ENCODE measurements around the gene TMEM120A. TPM values are rescaled to one million over a fixed set of nuclear protein-coding genes. Genes with fewer than 3 reads are reported as not detected.

The TMEM120A gene
- total and polyA plus RNA-seq, 10 of the 15 experiments (the other 5 are each of a cell fraction or from before 2014, with no cell fraction given), result 0.43 to 86.6 (median 18.5) TPM

DNA sequence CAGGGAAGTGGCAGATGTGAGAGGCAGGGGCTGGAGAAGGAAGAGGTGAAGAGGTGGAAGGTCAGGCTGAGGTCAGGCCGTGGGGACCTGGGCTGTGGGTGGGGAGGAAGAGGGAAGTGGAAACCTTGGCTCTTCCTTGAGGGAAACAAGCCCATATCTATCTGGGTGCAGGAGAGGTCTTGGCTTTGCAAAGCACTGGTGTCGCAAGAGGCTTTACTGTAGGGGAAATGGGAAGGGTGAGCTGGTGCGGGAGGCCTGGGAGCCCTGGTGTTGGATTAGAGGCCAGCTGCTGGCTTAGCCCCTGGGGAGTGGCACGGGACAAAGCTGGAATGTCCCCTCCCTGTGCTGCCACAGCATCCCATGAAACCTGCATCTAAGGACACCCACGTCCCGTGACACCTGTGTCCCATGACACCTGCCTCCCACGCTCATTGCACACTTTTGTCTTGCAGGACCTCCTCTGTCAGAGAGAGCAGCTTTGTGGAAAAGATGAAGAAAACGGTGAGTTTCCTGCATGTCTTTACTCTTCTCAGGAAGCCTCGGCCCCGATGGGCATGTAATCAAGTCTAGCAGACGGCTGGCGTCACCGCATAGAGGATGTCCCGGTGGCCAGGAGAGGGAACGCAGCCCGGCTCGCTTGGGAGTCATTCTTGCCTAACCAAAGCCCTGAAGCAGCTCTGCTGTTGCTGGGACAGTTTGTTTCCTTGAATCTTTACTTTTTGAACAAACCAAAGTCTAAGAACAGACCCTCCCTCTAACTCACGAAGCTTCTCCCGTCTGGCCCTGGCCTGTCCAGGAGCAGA is 22.2 kb downstream of the TMEM120A start:
- intact Hi-C loops (cut with micrococcal nuclease; ENCODE audit: unreplicated experiment), result no loop called here
- CTCF ChIA-PET, result interaction anchor here (0.9 kb wide), 1 partner anchor 48 kb away, joined by 3 read pairs; no protein-coding TSS in a partner anchor
- TF ChIP-seq PBX3 (IDR thresholded peaks at IDR 0.05; ENCODE audit: insufficient replicate concordance, low read depth, low read length) (no peak), ZNF207 (IDR thresholded peaks at IDR 0.05; ENCODE audit: borderline replicate concordance) (no peak), JUNB (IDR thresholded peaks at IDR 0.05) (no peak), KDM1A (IDR thresholded peaks at IDR 0.05; ENCODE audit: borderline replicate concordance) (no peak), HDAC2 (IDR thresholded peaks at IDR 0.05) (no peak), KAT2A (conservative IDR thresholded peaks at IDR 0.05; ENCODE audit: control insufficient read depth, low read depth, low read length) (no peak), CHD1 (IDR thresholded peaks at IDR 0.05; ENCODE audit: low read depth, low read length) (no peak), NR2C1 (IDR thresholded peaks at IDR 0.05) (no peak), ZNF274 (IDR thresholded peaks at IDR 0.05; ENCODE audit: insufficient read depth, insufficient read length) (no peak), MYB (IDR thresholded peaks at IDR 0.05; ENCODE audit: borderline replicate concordance, low read depth, low read length) (no peak), RAD51 (IDR thresholded peaks at IDR 0.05) (no peak), CEBPB (IDR thresholded peaks at IDR 0.05; ENCODE audit: borderline replicate concordance in 1 of 2, low read depth in 2 of 2, low read length in 2 of 2) (no peak)

More for the DNA sequence above, 22.2 kb downstream of the TMEM120A start:
- no peak overlapping the region for H3K4me3 ChIP-seq
- ChIA-PET POLR2A (no interaction called here), RAD21 (ENCODE audit: unreplicated experiment) (no interaction called here), SMC1A (ENCODE audit: uncharacterized antibody, unreplicated experiment) (interaction anchor here (1.0 kb wide), 1 partner anchor 103 kb away, joined by 3 read pairs; no protein-coding TSS in a partner anchor)
- DNase-seq (ENCODE audit: low read depth, low spot score) (no peak), FAIRE-seq (no peak), ATAC-seq (no peak)
- BruUV-seq (replicated peaks), result no TSS peak
- no peaks in the 10 kb centered on the region for H3K4me1 ChIP-seq (ENCODE audit: control insufficient read depth, insufficient read depth, low read length)
- H3K79me2 ChIP-seq (ENCODE audit: control insufficient read depth, insufficient read depth, low read length), result no peaks in the 10 kb centered on the region
- WGBS (ENCODE audit: insufficient coverage, insufficient replicate concordance, low lambda C conversion rate, missing lambda C conversion rate), result 97% methylated on average over 17 of the region's 19 CpGs
- no peak overlapping the region for H3K4me2 ChIP-seq (ENCODE audit: control insufficient read depth, insufficient read depth)
- no peaks in the 10 kb centered on the region for H4K20me1 ChIP-seq (ENCODE audit: control insufficient read depth, insufficient read depth)
- H3K27me3 ChIP-seq (replicated peaks in 1 of 2; ENCODE audit: control insufficient read depth in 2 of 2, insufficient read depth in 2 of 2, low read length in 1 of 2), result no peaks in the 10 kb centered on the region
- in situ Hi-C loops (cut with MboI), result no loop called here
- peaks cover 2 to 5% of the 10 kb centered on the region in 2 experiments; a peak in 2 of 4 replicates for H3K36me3 ChIP-seq (ENCODE audit: control insufficient read depth in 2 of 2, insufficient read depth in 2 of 2, low read length in 1 of 2)
- H3K9ac ChIP-seq (ENCODE audit: control insufficient read depth, insufficient read depth, low read length), result no peak overlapping the region
- H2AFZ ChIP-seq (ENCODE audit: control insufficient read depth, low read depth, low read length), result no peak overlapping the region
- no peak overlapping the region for H3K27ac ChIP-seq (ENCODE audit: control insufficient read depth, insufficient read depth)
- H3K9me3 ChIP-seq (replicated peaks; ENCODE audit: control insufficient read depth, insufficient read depth, low read length), result no peaks in the 10 kb centered on the region

Data from GM12878 (cell line).